HG02840 (cell line): ENCODE results near the gene THOC2.
"Not testable (repeated sequence)": the region's sequence is repeated elsewhere in the genome, so short reads cannot be mapped to it uniquely, and the experiment has no call there.

Experiments used
- ATAC-seq: cut with Tn5 transposase; IDR thresholded peaks from one replicate; pipeline ENCODE4 v1.9.1; 2021; ENCODE audit warnings: mild to moderate bottlenecking, moderate library complexity, moderate number of reproducible peaks; ENCODE audit not compliant: unreplicated experiment, low FRiP score

THOC2 gene

DNA sequence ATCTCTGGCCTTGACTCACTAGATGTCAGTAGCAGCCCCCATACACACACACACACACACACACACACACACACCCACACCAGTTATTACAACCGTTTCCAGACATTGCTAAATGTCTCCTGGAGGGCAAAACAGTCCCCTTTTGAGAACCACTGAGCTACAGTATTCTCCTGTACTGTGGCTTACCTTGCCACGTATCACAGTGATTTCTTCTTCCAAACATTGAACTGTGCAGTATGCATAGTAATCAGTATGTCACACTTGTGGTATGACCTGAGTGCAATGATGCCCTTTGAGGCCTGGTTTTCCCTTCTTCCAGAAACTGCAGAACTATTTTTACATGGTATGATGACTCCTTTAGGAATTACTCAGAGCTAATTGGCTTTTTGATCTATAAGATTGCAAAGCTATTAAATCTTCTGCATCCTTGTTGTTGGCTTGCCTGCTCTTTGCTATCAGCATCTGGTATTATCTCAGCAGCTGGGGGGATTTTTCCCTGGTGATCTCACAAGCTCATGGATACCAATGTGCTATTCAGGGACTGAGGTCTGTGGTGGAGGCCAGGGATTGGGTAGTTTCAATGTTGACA, 3.6 kb upstream of the THOC2 start:
- no peak for ATAC-seq

DNA sequence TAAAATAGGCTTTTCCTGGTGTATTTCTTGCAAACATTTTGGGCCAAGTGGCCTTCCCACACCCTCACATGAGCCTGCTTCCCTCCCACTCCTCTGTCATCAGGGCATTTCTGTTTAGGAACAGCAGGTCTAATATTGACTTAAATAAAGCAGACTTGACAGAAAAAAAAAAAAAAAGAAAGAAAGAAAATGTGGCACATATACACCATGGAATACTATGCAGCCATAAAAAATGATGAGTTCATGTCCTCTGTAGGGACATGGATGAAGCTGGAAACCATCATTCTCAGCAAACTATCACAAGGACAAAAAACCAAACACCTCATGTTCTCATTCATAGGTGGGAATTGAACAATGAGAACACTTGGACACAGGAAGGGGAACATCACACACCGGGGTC, 2.3 kb upstream of the THOC2 start:
- ATAC-seq = not testable (repeated sequence)

DNA sequence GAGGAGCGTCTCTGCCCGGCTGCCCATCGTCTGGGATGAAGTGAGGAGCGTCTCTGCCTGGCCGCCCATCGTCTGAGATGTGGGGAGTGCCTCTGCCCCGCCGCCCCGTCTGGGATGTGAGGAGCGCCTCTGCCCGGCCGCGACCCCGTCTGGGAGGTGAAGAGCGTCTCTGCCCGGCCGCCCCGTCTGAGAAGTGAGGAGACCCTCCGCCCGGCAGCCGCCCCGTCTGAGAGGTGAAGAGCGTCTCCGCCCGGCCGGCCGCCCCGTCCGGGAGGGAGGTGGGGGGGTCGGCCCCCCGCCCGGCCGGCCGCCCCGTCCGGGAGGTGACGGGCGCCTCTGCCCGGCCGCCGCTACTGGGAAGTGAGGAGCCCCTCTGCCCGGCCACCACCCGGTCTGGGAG, 1.2 kb upstream of the THOC2 start:
- not testable (repeated sequence) for ATAC-seq

DNA sequence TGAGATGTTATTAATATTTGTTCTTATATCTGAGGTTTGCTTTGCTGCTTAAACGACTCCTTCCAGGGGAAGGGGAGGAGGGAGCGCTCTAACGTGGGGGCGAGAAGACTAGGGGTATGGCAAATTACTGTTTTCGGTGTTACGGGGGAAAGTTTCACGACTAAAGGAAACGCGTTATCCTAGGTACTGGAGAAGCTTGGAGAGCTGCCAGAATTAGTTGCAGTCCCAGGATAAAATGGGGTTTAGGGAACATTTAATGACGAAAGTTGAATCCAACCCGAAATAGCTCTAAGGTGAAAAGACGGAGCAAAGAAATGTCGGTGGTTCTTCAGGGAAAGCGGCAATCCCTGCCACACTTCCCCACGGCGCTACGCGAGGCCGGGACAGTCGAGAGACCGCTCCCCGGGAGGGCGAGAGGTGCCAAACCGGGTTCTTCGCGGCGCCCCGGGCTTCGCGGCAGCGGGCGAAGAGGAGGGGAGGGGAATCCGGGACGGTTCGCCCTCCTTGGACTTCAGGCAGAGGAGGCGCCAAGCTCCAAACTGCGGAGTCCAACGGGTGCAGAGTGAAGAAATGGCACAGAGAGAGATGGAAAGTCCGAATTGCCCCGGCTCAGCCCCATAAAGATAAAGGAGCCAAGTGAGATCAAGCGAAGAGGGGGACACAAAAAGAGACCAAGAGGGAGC, 724 bp downstream of the THOC2 start:
- peak; percentile 26 for ATAC-seq

DNA sequence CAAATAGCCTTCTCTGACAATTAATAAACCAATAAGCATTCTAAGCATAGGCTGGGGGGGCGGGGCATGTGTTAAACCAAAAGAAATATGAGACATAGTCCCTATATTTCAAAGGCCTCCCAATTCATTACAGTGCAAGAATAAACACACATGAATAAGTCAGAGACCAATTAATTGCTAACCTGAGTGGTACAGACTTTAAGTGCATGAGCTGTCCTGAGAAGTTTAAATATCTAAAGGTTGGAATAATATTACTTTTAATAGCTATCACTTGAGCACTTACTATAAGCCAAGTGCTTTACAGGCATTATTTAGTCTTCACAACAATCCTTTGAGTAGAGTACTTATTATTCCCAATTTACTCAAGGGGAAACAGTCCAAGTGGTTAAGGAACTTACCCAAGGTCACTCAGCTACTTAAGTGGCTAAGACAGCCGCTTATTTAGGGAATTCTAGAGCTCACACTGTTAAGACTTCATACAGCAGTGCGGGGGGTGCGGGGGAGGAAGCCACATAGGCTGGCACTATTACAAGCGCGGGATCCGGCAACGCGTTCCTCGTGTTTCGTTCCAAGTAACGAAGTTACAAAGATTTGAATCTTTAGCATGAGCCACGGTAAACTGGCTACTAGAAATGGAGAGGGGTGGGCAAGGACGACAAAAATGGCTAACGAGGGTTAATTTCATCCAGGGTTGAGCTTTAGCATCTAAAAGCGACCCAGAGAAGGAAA, 1.4 kb downstream of the THOC2 start:
- no peak for ATAC-seq

DNA sequence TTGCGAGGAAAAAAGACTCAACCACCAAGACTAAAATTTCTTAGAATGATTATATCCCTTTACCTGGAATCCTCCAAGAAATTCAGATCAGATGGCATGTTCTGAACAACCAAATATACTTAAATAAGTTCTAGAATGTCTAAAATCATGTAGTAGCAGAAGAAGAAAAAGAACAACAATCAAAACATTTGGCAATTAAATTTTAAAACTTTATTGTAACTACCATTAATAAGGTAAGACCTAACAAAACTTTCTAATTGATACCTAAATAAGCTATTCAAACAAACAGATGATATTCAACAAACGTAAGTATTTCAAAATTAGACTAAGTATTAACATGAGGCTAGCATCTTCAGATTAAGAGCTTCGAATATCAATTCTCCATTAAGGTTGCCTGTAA, 4.3 kb downstream of the THOC2 start:
- no peak for ATAC-seq

DNA sequence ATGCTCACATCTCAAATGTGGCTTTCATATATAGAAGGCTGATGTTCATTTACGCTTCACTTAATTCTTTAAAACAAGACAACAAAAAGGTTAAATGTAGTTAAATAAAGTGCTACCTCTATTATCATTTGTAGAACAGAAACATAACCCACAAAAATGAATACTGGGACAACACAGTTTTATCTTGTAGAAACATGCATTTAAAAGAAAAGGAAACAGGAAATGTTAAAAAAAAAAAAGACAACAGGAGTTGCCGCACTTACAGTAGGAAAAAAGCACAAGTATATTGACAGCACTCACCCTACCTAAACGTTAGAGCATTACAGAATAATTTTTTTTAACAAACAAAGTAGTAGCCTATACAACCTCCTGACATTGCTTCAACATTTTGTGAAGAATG, 4.8 kb downstream of the THOC2 start:
- no peak for ATAC-seq

DNA sequence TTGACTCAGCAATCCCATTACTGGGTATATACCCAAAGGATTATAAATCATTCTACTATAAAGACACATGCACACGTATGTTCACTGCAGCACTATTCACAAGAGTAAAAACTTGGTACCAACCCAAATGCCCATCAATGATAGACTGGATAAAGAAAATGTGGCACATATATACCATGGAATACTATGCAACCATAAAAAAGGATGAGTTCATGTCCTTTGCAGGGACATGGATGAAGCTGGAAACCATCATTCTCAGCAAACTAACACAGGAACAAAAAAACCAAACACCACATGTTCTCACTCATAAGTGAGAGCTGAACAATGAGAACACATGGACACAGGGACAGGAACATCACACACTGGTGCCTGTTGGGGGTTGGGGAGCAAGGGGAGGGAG, 10.7 kb downstream of the THOC2 start:
- not testable (repeated sequence) for ATAC-seq

DNA sequence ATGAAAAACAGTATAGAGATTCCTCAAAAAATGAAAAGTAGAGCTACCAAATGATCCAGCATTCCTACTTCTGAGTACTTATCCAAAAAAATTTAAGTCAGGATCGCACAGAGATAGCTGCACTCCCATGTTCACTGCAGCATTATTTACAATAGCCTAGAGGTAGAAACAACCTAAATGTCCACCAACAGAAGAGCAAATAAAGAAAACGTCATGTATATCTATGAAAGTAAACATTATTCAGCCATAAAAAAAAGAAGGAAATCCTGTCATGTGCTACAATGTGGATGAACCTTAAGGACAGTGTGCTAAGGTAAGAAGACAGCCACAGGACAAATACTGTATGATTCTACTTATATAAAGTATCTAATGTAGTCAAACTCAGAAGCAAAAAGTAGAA, 12.4 kb downstream of the THOC2 start:
- ATAC-seq = no peak

DNA sequence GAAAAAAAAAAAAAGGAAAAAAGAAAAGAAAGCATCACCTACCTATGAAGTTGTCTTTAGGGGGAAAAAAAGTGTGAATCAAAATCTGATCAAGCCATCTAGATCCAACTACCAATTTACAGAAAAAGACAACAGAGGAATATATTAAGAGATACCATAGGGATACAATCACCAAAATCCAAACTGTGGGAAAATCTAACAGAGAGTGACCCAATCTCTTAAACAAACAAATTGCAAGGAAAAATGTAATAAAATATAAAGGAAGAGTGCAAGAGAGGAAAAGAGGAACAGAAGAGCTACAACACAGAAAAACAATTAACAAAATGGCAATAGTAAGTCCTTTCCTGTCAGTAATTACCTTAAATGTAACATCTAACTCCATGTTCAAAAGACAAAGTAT, 19.0 kb downstream of the THOC2 start:
- ATAC-seq = no peak

DNA sequence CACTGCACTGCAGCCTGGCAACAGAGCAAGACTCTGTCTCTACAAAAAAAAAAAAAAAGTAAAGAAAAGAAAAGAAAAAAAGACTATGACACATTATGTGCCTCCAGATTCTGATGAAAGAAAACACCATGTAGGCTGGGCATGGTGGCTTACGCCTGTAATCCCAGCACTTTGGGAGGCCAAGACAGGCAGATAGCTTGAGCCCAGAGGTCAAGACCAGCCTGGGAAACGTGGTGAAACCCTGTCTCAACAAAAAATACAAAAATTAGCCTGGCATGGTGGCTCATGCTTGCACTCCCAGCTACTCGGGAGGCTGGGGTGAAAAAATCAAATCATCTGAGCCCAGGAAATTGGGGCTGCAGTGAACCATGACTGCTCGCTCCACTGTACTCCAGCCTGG, 19.4 kb downstream of the THOC2 start:
- ATAC-seq = no peak

DNA sequence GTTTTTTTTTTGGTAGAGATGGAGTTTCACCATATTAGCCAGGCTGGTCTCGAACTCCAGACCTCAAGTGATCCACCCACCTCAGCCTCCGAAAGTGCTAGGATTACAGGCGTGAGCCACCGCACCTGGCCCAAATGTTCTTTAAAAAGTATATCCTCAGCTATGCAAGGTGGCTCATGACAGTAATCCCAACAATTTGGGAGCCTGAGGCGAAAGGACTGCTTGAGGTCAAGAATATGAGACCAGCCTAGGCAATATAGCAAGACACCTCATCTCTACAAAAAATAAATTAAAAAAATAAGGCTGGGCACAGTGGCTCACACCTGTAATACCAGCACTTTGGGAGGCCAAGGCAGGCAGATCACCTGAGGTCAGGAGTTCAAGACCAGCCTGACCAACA, 21.7 kb downstream of the THOC2 start:
- not testable (repeated sequence) for ATAC-seq

DNA sequence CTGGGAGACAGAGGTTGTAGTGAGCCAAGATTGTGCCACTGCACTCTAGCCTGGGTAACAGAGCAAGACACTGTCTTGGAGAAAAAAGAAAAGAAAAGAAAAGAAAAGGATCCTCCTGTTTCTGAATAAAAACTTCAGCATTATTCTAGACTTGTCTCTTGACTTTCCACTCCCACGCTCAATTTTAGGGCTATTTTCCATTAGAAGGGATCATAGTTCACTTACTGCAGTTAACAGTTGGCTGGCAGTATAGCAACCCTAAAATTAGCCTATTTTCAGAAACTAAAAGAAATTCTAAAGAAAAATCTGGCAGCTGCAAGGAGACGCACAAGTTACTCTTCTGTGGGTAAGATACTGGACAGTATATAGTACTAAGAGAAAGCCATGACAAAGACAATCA, 28.1 kb downstream of the THOC2 start:
- no peak for ATAC-seq

DNA sequence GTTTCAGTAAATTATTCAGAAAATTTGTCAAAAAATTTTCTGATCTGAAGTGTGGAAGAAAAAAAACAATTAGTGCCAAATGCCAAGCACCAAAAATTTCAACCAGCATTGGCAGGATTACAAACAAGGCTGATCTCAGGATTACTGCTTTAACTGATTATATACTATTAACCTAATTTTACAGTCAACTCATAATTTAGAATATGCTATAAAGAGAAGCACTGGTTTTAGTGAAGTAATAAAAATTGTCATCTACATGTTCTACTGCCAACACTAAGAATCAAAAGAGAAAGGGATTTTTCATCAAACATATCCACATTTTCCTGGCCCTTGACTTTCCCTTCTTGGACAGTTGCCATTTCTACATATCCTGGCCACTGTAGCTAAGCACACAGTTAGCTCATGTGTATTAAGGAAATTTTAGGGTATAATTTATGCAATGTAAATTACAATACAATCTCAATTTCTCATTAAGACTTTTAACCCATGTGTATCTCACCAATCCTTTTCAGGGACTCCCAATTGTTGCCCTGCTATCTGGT, 33.8 kb downstream of the THOC2 start:
- no peak for ATAC-seq

DNA sequence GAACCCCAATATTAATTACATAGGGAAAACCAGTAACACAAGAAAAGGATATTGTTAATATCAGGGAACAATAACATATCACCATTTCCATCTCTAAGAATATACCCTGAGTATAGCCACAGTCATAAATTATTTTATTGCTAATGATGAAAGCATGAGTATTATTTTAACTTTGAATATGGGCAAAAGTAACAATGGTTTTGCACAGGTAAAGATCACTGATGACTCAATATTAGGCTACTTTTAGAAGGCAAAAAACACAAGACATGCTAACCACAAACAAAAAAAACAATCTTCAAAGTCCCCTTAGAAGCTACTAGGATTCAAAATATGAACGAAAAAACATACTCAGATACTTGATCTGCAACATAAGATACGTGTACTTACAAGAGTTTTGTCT, 36.5 kb downstream of the THOC2 start:
- no peak for ATAC-seq

DNA sequence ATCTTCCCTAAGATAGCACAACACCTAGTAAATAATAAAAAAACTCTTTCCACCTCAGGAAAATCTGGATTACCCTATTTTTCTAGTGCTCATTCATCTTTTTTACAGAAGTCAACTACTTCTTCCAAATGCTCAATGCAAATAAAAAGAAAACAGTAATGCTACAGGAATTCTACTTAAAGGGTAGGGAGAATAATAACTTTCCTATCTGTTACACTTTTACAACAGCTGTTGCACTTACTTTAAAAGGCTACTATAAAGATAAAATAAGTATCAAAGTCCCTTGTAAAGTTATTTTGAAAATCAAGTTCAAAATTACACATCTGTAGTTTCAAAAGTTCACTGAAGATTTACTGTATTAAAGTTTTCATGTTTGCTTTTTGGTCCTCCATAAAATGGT, 37.6 kb downstream of the THOC2 start:
- ATAC-seq = no peak

DNA sequence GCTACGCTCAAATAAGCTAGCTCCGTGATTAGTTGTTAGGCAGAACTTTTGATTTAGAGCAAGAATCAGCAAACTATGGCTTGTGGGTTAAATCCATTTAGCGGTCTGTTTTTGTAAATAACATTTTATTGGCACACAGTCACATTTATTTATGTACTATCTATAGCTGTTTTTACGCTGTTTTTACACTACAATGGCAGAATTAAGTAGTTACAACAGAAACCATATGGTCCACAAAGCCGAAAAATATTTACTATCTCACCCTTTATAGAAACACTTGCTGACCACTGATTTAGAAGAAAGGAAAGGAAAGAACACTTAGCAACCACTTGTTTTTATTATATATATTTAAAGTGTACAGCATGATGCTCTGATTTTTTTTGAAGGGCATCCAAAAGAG, 41.1 kb downstream of the THOC2 start:
- ATAC-seq = no peak

DNA sequence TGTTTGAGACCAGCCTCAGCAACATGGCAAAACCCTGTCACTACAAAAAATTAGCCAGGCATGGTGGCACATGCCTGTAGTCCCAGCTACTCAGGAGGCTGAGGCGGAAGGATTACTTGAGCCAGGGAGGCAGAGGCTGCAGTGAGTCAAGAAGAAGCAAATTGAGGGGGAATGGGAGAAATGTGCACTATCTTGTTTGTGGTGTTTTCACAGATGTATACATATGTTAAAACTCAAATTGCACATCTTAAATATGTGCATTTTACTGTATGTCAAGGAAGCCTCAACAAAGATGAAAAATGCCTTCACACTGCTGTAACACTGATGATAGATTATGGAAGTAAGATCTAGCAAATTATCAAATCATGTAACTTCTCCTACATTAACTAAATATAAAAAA, 44.3 kb downstream of the THOC2 start:
- ATAC-seq = no peak

DNA sequence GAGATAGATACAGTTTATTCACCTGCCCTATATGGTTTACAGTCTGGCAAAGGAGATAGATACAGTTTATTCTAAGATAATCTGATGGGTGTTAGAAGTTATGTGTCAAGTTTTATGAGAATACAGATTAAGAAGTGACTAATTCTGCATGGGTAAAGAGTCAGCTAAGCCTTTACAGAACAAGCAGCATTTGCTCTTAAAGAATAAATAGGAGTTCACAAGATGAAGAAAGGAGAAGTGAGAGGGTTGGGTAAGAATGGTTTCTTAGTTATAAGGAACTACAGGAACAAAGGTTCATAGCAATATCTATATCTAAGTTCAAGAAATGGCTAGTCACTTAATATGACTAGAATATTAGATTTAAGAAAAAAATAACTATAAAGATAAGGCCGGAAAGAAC, 47.6 kb downstream of the THOC2 start:
- ATAC-seq = no peak

DNA sequence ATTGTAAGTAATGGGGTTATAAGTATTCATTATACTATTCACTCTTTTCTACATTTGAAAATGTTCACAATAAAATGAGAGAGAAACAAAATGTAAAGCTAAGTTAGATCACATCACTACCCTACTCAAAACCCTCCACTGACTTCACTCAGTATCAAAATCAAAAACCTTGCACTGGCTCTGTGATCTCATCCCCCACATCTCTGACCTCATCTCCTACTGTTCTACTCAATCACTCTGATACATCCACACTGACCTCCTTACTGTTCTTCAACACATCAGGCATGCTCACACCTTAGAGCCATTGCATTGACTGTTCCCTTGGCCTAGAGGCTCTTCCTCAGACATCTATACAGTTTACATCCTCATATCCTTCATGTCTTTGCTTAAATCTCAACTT, 50.7 kb downstream of the THOC2 start:
- no peak for ATAC-seq

DNA sequence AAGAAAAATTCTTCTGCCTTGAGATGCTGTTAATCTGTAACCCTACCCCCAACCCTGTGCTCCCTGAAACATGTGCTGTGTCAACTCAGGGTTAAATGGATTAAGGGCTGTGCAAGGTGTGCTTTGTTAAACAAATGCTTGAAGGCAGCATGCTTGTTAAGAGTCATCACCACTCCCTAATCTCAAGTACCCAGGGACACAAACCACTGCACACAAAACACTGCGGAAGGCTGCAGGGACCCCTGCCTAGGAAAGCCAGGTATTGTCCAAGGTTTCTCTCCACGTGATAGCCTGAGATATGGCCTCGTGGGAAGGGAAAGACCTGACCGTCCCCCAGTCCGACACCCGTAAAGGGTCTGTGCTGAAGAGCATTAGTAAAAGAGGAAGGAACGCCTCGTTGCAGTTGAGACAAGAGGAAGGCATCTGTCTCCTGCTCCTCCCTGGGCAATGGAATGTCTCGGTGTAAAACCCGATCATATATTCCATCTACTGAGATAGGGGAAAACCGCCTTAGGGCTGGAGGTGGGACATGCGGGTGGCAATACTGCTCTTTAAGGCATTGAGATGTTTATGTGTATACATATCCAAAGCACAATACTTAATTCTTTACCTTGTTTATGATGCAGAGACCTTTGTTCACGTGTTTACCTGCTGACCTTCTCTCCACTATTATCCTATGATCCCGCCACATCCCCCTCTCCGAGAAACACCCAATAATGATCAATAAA, 53.0 kb downstream of the THOC2 start:
- ATAC-seq = not testable (repeated sequence)
